ENCODE data around the gene PCDHA5.

GRCh38 chr5:140796718-140797095, 24.7 kb upstream of the PCDHA5 start:
- TF ChIP-seq CTCF (IDR thresholded peaks at IDR 0.05): no peak
- no peak for TF ChIP-seq EZH2 (IDR thresholded peaks at IDR 0.05)
- TF ChIP-seq EZH2phosphoT487 (IDR thresholded peaks at IDR 0.05): no peak

All from neural progenitor cell (in vitro differentiated cells).